Measurements from ENCODE around the gene CREB3L4.

- no peak for TF ChIP-seq CTCF (conservative IDR thresholded peaks at IDR 0.05; ENCODE audit: low read length)
- TF ChIP-seq EZH2phosphoT487 (IDR thresholded peaks at IDR 0.05; ENCODE audit: borderline replicate concordance, low read depth, low read length), result no peak
These were observed 4.5 kb upstream of the CREB3L4 start, which contains the start of gene SLC39A1 for GRCh38 chr1:153963030-153963849.

All from OCI-LY7 (cell line).